ENCODE results near the gene ACO1.

ACO1 gene

GRCh38 chr9:32424616-32425015 is 40.2 kb downstream of the ACO1 start:
- DNase-seq, result no peak

DNA sequence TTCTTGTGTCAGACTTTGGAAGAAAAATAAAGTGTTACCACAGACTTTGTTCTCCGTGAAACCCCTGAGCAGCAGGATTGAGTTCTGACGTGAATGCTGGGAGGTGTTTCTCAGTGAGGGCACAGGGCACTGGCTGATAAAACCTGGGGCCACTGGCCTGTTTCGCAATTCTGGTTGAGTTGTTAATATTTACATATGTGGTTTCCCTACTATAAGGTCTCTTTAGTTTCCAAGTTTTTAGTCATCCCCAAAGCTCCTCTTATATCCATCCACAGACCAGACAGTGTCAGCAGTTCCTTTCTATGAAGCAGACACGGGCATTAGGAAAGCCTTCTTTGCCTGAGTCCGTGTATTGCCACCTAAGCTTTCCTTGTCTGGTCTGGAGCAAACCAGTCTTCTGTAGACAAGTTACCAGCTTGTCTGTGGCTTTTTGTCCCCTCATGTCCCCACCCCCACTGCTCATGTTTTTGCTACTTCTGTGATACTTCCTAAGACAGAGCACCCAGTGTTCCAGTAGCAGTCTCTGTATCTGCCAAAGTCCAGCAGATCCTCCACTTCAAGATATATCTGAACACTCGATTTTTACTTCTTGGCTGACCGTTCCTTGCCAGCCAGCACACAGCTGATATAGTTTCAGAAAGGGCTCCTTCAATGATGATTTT is 42.0 kb downstream of the ACO1 start:
- DNase-seq, result no peak

DNA sequence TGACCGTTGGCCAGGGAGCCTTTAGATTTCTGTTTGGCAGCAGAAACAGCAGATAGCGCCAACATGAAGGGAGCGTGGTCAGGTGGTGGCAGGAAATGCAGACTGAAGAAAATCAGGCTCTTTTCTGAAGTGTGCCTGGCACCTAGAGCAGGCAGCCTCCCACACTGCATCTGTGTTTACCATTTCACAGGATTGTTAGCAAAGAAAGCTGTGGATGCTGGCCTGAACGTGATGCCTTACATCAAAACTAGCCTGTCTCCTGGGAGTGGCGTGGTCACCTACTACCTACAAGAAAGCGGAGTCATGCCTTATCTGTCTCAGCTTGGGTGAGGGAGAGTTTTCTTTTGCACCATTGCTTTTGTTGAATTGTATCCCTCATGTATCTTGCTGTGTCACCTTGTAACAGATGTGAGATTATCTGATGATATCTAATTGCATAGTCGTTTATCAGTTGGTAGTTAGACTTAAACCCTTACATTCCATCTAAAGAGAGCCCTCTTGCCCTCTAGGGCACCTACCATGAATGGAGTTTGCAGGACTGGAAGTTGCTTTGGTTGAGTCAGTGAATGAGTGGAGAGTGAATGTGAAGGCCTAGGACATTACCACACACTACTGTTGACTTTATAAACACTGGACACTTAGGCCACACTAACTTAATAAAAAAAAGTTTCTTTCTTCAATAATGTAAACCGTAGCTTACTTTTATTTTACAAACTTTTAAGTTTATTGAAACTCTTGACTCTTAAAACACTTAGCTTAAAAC is 42.8 kb downstream of the ACO1 start:
- no peak for DNase-seq

DNA sequence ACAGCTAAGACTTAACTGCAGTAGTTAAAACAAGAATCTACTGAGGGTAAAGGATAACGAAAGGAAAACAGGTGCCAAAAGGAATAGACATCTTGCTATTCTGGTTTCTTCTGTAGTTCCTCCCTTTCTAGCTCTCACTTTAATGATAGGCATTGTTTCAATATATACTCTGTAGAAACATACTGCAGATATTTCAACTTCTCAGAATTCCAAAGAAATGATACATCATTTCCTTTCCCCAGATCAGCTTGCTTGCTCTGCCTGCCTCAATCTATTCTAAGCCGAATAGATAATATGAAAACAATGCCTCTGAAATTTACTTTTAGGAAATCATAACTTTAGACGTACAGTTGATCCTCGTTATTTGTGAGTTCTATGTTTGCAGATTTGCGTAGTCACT is 46.3 kb downstream of the ACO1 start:
- DNase-seq, result no peak

- no peak for DNase-seq
Measured at GRCh38 chr9:32431196-32431595, 46.8 kb downstream of the ACO1 start.

DNA sequence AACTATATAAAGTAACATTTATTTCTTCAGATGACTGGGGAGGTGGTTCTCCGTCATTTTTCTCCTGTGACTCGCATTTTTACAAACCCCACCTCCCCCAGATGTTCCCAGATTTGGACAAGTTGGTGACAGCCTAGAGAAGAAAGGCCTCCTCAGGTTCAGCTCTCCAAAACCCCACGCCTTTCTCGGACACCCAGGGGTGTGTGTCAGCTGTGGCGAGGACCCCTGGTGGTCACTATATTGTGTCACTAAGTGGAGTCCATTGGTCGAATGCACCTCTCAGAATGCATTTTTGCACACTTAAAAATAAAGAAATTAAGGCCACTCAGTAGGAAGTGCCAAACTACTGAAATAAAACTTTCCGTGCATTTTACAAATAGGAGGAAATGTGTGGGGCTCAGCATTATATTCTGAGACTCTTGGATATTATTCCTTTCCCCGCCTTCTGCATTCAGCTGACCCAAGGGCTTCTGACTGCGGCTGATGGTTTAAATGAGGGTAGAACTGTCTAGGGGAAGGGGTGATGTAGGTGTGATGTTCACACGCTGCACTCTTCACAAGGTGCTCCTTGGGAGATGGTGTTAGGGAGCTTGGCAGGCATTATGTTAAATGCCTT is 47.6 kb downstream of the ACO1 start:
- no peak for DNase-seq

DNA sequence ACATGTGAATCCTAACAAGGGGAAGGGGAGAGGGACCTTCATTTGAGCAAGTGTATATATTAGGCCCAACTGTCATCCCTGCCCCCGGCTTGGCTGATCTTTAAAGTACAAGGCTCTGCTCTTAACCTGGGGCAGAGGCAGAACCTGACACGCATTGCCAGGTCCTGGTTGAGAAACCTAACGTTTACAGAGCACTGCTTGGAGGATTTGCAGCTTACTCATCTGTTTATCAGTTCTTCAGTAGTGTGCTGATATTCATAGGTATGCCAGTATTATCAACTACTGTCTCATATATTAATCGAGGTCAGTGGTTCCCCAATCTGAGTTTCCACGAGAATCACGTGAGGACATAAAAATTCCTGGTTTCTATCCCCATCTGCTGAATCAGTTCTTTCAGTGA is 50.4 kb downstream of the ACO1 start:
- no peak for DNase-seq

DNA sequence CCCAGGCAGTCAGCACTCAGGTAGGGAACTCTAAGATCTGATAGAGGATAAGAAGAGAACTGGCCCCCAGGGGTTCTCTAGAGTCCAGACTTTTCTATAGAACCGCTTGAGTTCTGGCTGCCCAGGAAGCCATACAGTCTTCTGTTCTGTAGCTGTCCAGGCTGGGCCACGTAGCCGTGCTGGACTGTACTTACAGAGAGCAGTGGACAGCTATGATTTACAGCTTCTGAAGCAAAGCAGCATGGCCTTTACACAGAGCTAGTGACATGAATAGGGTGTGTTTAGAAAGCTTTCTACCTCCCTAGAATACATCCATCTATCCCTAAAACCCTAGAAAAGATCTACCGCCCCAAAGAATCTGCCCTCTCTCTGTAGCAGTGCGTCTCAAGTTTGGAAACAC is 57.2 kb downstream of the ACO1 start:
- DNase-seq, result no peak

- no peak for DNase-seq
Measured at GRCh38 chr9:32442433-32442832, 58.0 kb downstream of the ACO1 start.

- no peak for DNase-seq
Measured at GRCh38 chr9:32449969-32450368, 65.5 kb downstream of the ACO1 start.

DNA sequence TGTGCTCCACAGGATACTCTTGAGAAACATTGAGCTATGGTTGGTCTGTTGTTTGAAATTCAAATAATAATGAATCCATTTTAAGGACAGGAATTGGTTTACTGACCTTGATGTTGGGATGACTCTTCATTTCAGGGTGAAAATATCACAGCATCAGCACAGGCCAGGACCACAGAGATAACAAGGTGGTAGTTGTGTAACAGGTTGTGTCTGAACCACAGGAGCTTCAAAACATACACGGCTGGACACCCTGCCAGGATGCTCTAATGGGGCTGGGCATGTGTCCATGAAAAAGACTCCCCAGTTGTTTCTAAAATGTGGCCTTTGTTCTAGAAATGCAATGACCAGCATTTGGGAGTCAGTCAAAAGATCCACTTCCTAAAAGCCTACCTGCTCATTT is 69.8 kb downstream of the ACO1 start:
- DNase-seq, result no peak

- no peak for DNase-seq
Measured at GRCh38 chr9:32455738-32456137, 71.3 kb downstream of the ACO1 start.

- no peak for DNase-seq
Measured at GRCh38 chr9:32456564-32456963, 72.1 kb downstream of the ACO1 start.

GRCh38 chr9:32463500-32464293 is 79.3 kb downstream of the ACO1 start:
- no peak for DNase-seq

- DNase-seq, result no peak
Measured at GRCh38 chr9:32468740-32469139, 84.3 kb downstream of the ACO1 start.

GRCh38 chr9:32472344-32472743 is 87.9 kb downstream of the ACO1 start:
- no peak for DNase-seq

DNA sequence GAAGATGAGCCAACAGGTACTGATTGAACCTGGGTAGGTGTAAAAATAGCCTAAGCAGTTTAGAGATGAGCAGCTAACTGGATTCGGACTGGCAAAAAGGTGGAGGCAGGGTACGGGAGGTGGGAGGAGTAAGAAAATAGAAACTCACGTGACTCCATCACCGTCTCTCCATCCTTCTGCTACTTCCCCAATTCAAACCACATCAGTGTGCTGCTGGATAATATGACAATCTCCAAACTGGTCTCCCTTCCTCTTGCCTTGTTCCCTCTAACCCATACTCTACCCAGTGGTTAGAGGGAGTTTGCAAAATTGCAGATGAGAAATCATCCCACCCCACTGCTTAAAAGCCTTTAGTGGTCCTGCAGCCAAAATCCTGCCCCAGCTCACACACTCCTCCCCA is 98.9 kb downstream of the ACO1 start:
- DNase-seq, result no peak

- DNase-seq, result no peak
Measured at GRCh38 chr9:32486839-32487562, 102.6 kb downstream of the ACO1 start.

- no peak for DNase-seq
Measured at GRCh38 chr9:32487981-32488380, 103.5 kb downstream of the ACO1 start.

GRCh38 chr9:32490601-32491000 is 106.2 kb downstream of the ACO1 start:
- DNase-seq, result no peak

GRCh38 chr9:32497921-32498320 is 113.5 kb downstream of the ACO1 start:
- no peak for DNase-seq

DNA sequence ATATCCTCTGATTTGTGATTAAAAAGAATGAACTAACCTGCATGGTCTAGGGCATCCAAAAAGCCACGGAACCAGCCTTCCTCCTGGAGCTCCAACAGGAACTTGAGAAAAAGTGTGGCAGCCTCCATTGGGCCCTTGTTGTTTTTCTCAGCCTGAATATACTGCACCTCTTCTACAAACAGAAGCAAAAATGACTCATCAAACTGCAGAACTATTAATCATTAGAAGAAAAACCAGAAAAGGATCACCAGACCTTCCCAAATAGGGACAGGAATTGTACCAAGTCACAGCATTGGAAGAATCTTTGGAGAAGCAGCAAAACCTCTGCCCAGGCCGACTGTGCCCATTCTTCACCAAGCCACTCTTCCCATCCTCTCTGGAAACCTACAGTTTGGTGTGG is 116.3 kb downstream of the ACO1 start:
- no peak for DNase-seq

- no peak for DNase-seq
Measured at GRCh38 chr9:32501868-32502267, 117.4 kb downstream of the ACO1 start.
